Measurements from ENCODE around the gene PRSS2. TPM values are rescaled to one million over a fixed set of nuclear protein-coding genes. Genes with fewer than 3 reads are reported as not detected.

PRSS2 gene
- total RNA-seq, 1 donor from 2014 or later, result not detected

DNA sequence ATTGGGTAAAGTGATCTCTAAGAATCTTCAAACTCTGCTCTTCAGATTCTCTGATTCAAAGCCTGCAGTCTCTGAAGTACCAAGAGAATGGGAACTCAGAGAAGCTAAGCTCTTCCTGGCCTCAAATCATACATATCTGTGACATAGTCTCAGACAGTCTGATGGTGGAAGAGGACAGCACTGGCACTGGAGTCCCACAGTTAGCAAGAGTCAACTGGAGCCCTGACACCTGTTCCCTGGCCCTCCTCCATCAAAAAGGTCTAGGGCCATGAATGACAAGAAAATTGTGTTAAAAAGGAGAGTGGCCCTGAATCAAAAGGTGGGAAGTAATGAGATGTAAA lies 37.7 kb downstream of the PRSS2 start:
- H3K27me3 ChIP-seq, result no peaks in the 10 kb centered on the region
- TF ChIP-seq POLR2A (IDR thresholded peaks at IDR 0.05), result no peak
- TF ChIP-seq, protein P1, sequence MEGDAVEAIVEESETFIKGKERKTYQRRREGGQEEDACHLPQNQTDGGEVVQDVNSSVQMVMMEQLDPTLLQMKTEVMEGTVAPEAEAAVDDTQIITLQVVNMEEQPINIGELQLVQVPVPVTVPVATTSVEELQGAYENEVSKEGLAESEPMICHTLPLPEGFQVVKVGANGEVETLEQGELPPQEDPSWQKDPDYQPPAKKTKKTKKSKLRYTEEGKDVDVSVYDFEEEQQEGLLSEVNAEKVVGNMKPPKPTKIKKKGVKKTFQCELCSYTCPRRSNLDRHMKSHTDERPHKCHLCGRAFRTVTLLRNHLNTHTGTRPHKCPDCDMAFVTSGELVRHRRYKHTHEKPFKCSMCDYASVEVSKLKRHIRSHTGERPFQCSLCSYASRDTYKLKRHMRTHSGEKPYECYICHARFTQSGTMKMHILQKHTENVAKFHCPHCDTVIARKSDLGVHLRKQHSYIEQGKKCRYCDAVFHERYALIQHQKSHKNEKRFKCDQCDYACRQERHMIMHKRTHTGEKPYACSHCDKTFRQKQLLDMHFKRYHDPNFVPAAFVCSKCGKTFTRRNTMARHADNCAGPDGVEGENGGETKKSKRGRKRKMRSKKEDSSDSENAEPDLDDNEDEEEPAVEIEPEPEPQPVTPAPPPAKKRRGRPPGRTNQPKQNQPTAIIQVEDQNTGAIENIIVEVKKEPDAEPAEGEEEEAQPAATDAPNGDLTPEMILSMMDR (IDR thresholded peaks at IDR 0.05), result no peak
- H3K36me3 ChIP-seq, result no peaks in the 10 kb centered on the region
- intact Hi-C loops (cut with DNase I), result no loop called here
- H3K4me1 ChIP-seq, result no peaks in the 10 kb centered on the region
- no peak overlapping the region for H3K27ac ChIP-seq
- no peak overlapping the region for H3K4me3 ChIP-seq
- DNase-seq (ENCODE audit: extremely low spot score in 2 of 2), result no peak
- H3K9me3 ChIP-seq, result no peaks in the 10 kb centered on the region

DNA sequence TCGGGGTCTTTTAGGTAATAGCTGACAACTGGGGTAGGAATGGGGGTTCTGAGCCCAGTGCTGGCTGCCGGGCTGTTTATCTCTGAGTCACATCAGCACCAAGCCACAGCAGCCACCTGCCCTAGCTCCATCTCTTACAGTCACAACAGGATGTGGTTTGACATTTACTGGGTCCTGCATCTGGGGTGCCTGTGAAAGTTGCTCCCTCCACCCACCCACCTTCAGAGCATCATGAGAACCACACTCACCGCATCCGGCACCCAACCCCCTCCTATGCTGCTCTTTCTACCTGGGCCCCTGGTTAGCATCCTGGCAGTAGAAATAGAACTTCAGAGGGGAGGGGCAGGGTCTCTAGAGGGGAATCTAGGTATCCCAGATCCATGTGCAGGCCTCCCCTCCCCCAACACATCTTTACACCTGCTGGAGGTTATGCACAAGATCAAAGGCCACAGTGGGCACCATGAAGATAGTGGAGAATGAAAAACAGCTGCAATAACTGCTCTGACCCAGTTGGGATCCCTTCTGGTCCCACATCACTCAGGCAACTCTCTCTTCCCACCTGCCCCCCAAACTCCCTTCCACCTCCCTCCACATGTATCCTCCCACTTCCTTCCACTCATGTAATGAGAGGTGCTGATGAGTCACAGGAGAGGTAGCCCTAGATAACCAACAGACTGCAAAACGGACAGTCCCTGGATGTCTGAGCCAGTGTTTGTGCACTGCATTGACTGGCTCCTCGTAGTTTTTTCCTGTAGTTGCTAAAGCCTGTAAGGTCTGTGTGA lies 38.2 kb downstream of the PRSS2 start:
- no peaks in the 10 kb centered on the region for H3K4me1 ChIP-seq
- intact Hi-C loops (cut with DNase I), result no loop called here
- H3K36me3 ChIP-seq, result no peaks in the 10 kb centered on the region
- TF ChIP-seq POLR2AphosphoS5 (IDR thresholded peaks at IDR 0.05; ENCODE audit: insufficient read depth in 1 of 2, low read depth in 1 of 2) (peak in 1 of 2 donors; percentile 36), POLR2A (IDR thresholded peaks at IDR 0.05) (no peak)
- DNase-seq (ENCODE audit: extremely low spot score in 2 of 2), result no peak
- H3K27me3 ChIP-seq, result no peaks in the 10 kb centered on the region
- no peaks in the 10 kb centered on the region for H3K9me3 ChIP-seq
- no peak overlapping the region for H3K4me3 ChIP-seq
- H3K27ac ChIP-seq, result no peak overlapping the region

DNA sequence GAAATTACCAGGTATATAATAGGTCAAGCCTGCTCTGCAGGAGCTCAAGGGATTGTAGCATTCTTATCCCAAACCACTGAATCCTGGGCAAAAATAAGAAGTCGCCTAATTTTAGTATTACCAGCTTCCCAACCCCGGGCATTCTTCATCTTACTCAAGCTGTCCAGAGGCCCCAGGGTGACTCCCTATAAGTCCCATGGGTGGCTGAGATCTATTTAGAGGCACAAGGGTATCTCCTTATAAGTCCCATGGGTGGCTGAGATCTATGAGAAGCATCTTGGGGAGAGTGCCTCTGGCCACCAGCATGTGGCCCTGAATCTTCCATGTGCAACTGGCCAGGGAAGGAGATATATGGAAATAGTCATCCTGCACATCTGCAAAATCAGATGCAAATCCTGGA lies 38.9 kb downstream of the PRSS2 start:
- TF ChIP-seq, protein P1 (IDR thresholded peaks at IDR 0.05), result no peak
- TF ChIP-seq POLR2AphosphoS5 (IDR thresholded peaks at IDR 0.05; ENCODE audit: insufficient read depth in 1 of 2, low read depth in 1 of 2) (no peak), POLR2A (IDR thresholded peaks at IDR 0.05) (no peak)
- H3K4me1 ChIP-seq, result no peaks in the 10 kb centered on the region
- intact Hi-C loops (cut with DNase I), result no loop called here
- no peaks in the 10 kb centered on the region for H3K27me3 ChIP-seq
- H3K4me3 ChIP-seq, result no peak overlapping the region
- H3K36me3 ChIP-seq, result no peaks in the 10 kb centered on the region
- no peak for DNase-seq (ENCODE audit: extremely low spot score in 2 of 2)
- H3K27ac ChIP-seq, result no peak overlapping the region
- no peaks in the 10 kb centered on the region for H3K9me3 ChIP-seq

DNA sequence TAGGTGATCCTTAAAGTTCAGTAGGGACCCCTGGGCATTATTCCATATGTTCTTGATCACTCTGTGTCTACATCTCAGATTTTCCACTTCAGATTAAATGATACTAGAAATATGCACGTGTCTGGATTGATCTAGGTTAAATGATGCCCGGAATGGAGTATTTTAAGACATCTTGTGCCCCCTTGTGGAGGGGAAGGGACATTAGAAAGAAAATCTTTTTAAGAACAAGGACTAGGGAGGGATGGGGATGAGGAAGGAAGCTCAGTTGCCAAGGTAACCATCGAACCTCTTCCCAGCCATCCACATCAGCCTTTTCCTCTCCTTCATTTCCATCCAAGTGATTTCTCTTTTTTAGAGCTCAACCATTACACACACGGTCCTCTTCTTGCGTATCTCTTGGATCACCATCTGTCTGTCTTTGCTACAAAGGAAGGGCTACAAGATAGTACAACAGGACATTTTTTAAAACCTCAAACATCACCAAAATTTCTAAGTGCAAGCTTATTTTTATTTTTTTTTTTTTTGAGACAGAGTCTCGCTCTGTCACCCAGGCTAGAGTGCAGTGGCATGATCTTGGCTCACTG lies 40.5 kb downstream of the PRSS2 start:
- Histone ChIP-seq H3K9me3 (no peaks in the 10 kb centered on the region), H3K27me3 (no peaks in the 10 kb centered on the region), H3K36me3 (no peaks in the 10 kb centered on the region), H3K4me1 (no peaks in the 10 kb centered on the region), H3K4me3 (no peak overlapping the region), H3K27ac (no peak overlapping the region)
- TF ChIP-seq, protein P1 (IDR thresholded peaks at IDR 0.05), result peak; percentile 24 to 38 (median 30)
- TF ChIP-seq POLR2AphosphoS5 (IDR thresholded peaks at IDR 0.05; ENCODE audit: insufficient read depth in 1 of 2, low read depth in 1 of 2) (no peak), POLR2A (IDR thresholded peaks at IDR 0.05) (no peak)
- intact Hi-C loops (cut with DNase I), result no loop called here
- DNase-seq (ENCODE audit: extremely low spot score in 2 of 2), result no peak

DNA sequence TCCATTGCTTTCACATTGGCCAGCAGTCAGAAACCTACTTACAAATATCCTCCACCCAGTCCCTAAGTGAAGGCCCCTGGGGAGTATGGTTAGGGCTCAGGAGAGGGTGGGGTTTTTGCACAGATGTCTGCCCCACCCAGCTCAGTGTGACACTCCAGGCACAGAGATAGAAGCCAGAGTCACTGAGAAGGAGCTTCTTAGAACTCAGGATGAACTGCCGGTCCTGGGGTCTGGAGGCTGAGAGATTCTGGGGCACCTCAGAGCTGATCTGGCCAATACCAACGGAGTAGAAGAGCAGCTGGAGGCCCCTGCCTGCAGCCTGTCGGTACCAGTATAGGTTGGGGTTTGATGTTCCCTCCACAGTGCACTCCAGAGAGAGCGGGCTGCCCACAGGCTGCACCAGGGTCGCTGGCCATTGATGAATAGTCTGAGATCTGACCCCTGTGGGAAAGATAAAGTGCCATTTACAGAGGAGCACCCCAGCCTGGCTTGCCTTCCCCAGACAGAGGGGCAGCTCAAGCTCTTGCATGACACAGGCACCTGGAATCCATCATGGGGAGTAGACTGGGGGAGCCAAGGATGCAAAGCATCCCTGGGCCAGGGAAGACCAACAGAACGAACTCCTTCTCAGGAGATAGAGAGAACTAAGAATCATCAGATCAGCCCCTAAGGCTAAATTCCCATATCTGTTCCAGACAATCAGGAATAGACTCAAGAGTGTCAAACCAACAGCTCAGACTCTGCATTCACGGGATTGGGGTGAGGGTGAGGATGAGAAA lies 41.9 kb downstream of the PRSS2 start:
- H3K27ac ChIP-seq, result no peak overlapping the region
- no peaks in the 10 kb centered on the region for H3K27me3 ChIP-seq
- DNase-seq (ENCODE audit: extremely low spot score in 2 of 2), result no peak
- intact Hi-C loops (cut with DNase I), result no loop called here
- TF ChIP-seq POLR2A (IDR thresholded peaks at IDR 0.05) (no peak), POLR2AphosphoS5 (IDR thresholded peaks at IDR 0.05; ENCODE audit: insufficient read depth in 1 of 2, low read depth in 1 of 2) (no peak)
- TF ChIP-seq, protein P1 (IDR thresholded peaks at IDR 0.05), result no peak
- no peaks in the 10 kb centered on the region for H3K9me3 ChIP-seq
- H3K4me1 ChIP-seq, result no peaks in the 10 kb centered on the region
- no peaks in the 10 kb centered on the region for H3K36me3 ChIP-seq
- no peak overlapping the region for H3K4me3 ChIP-seq

All from vagina (tissue), 2 donors.